H54 (cell line): ENCODE data around the gene SDK1.

Source experiments
- DNase-seq: peaks from one replicate; pipeline ENCODE4 v3.0.0; 2011; ENCODE audit warnings: low spot score, mixed read lengths; ENCODE audit not compliant: insufficient read length
- FAIRE-seq: peaks from 3 replicates; lab custom pipeline; 2011; peaks lifted over from hg19 to GRCh38; lab: Jason Lieb, UNC
- POLR2A ChIP-seq: IDR thresholded peaks from 2 replicates; pipeline ENCODE4 v1.6.1; 2011; ENCODE audit warnings: low read depth, mild to moderate bottlenecking, low read length

Gene SDK1

DNA sequence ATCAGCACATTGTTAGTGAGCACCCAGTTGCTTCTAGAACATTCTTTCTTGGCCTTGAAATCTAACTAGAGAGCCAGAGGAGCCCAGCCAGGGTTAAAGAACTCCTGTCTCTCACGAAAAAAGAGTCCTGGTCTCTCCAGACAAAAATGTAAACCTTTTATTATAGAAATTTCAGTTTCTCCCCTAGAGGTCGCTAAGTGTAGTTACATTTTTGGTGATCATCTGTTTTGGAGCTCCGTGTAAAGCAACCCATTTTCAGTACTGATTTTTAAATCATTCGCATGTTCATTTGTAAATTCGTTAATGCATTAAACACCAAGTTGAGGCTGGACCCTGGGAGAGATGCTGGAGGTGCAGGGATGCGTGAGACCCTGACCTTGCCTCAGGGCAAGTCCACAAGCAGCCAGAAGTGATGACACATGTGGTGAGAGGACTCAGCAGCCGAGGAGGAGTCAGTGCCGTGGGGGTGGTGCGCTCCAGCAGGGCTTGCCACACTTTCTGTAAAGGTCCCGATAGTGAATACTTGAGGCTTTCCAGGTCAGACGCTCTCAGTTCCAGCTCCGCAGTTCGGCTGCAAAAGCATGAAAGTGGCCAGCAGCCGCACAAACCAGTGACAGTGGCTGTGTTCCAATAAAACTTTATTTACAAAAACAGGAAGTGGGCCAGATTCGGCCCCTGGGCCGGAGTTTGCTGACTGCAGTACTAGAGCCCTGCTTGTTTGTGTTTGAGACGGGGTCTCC lies 802.5 kb downstream of the SDK1 start:
- FAIRE-seq = peak; percentile 72
- TF ChIP-seq POLR2A = no peak
- peak; percentile 100 for DNase-seq

DNA sequence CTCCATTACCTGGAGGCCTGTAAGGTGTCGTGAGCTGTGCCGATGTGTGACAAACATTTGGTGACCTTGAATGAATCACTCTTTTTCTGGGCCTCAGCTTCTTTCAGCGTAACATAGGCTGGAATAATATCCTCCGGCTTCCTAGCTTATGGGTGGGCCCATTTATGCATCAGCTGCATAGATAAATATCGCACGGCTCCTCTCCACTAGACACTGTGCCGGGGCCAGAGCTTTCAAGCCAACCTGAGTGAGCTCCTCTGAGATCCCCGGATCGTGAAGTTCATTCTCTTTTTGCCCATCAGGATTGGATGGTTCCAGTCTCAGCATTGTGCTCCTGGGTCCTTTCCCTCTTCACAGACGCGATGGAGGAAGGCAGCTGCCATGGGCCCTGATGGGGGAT lies 806.8 kb downstream of the SDK1 start:
- TF ChIP-seq POLR2A = no peak
- FAIRE-seq (no peak), DNase-seq (no peak)

DNA sequence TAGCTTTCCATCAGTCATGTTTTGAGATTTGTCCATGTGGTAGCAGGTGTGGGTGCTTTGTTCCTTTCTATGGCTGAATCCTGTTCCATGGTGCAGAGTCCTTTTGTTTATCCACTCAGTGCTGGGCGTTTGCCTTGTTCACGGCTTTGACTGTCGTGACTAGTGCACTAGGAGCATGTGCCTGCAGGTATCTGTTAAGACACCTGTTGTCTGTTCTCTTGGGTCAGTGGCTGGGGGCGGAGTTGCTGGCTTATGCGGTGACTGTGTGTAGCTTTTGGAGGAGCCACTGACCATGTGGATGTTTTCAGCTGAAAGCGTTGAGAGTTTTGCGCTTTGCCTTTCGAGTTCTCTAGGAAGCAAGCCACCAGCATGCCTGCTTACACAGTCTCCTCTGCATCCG lies 807.9 kb downstream of the SDK1 start:
- DNase-seq = no peak
- no peak for TF ChIP-seq POLR2A
- FAIRE-seq = no peak

DNA sequence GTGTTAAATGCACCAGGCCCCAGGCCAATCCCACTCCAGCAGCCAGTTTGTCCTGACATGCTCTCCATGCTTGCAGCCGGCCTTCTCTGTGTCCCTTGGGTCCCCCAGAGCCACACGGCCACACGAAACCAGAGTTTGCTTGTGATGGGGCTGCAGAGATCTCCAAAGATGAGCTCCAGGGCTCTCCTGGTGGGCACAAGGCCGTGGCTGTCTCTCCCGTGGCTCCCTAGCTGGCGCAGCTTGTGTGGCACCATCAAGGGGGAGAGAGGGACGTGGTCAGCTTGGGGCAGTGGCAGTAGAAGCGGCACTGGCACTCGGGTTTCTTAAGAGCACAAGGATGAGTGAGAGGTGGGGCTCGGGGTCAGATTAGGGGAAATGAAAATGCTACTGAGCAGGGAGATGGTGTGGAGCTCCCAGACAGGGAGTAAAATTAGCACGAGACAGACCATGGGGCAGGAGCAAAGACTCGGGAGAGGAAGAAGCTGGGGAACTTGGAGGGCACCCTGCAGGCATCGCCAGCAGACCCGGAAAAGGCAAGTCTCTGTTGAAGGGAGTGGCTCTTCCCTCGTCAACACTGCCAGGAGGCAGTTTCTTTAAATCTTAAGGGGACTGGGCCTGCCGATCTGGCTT lies 808.5 kb downstream of the SDK1 start:
- TF ChIP-seq POLR2A = no peak
- no peak for FAIRE-seq
- DNase-seq = no peak

DNA sequence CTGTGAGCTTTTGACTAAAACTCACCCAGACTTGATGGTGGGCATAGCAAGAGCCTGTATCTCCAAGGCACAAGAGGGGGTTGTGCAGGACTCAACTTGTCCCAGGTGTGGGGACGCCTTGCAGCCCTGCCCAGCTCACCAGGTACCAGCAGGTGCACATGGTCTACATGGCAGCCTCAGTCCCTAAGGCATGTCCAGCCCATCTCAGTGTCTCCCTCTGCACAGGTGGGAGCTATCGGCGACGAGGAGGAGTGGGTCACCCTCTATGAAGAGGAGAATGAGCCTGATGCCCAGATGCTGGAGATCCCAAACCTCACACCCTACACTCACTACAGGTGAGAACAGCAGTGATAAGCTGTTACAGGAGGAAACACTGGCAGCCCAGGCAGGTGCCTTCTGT lies 809.4 kb downstream of the SDK1 start:
- TF ChIP-seq POLR2A = no peak
- no peak for DNase-seq
- no peak for FAIRE-seq

DNA sequence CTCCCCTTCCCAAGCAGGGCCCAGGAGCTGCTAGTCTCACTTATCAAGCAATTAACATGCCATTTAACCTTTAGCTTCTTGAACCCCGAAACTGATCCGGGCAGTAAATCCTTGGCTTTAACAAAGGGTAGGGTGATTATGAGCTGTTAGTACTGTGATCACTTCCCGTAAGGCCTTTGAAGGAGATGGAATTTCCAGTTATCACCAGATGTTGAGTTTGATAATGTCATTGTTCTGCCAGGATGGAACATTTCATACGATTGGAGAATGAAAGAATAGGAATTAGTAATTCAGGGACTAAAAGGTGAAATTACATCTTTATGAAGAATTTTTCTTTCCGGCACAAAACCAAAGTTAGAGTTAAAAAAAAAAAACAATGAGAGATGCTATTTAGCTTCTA lies 810.1 kb downstream of the SDK1 start:
- TF ChIP-seq POLR2A = no peak
- FAIRE-seq (no peak), DNase-seq (no peak)

DNA sequence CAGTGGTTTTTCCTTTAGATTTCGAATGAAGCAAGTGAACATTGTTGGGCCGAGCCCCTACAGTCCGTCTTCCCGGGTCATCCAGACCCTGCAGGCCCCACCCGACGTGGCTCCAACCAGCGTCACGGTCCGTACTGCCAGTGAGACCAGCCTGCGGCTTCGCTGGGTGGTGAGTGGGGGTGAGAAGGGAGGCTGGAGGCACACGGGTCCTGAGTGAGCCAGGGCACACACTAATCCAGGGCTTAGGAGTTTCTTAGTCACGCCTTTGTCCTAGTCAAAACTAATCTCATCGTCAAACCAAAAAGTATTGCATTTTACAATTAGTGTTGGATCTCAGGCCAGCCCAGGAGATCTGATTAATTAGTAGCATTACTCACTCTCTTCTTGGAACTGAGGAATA lies 812.2 kb downstream of the SDK1 start:
- FAIRE-seq = no peak
- no peak for DNase-seq
- no peak for TF ChIP-seq POLR2A

DNA sequence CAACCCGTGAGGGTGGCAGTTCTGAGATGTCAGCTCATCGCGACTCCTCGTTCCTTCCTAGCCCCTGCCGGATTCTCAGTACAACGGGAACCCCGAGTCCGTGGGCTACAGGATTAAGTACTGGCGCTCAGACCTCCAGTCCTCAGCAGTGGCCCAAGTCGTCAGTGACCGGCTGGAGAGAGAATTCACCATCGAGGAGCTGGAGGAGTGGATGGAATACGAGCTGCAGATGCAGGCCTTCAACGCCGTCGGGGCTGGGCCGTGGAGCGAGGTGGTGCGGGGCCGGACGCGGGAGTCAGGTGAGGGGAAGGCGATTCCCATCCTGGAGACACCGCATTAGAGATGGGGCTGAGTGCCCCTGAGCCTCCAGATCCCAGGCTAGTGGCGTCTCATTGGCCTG lies 812.9 kb downstream of the SDK1 start:
- DNase-seq = no peak
- no peak for TF ChIP-seq POLR2A

DNA sequence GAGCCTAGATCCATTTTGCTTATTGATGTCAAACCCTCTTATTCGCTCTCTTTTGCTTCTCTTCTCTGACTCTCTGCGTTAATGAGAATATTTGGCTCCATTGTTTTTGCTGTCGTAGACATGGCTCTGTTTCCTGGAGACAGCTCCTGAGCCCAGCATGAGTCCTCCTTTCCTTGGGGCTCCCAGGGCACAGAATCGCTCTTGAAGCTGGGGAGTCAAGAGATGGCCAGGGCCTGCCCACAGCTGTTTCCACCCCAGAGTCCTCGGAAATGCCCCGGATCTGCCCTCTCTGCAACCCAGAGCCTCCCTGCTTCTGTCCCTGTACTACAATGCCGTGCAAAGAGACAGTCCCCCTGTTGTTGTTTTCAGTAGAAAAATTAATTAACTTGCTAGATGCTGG lies 814.4 kb downstream of the SDK1 start:
- DNase-seq = no peak
- FAIRE-seq = no peak
- TF ChIP-seq POLR2A = no peak

More for the DNA sequence above, 812.9 kb downstream of the SDK1 start:
- FAIRE-seq = no peak

DNA sequence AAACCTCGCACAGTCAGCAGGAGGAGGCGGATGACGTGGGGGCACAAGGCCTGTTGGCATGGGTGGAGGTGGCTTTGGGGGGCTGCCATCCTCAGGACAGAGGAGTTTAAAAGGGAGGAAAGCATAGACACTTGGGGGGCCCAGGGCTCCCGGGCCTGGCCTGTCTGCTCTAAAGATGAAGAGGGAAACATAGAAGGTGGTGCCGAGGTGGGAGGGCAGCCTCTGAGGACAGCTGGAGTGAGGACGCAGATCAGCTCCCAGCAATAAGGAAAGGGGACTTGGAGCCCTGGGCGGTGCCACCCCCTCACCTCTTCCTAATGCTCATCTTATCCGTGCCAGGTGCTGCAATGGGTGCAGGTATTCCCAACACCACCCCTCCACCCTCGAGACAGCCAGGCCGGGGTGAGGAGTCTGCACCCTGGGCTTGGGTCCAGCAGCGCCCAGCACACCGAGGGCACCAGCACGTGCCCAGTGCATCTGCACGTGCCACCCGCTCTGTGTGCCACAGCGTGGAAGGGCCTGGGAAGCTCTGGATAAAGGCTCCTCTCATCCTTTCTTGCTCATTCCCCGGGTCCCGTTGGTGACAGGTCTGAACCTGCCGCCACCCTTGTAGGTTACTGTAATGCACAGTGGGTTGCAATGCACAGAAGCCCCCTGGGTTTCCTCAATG lies 815.0 kb downstream of the SDK1 start:
- no peak for TF ChIP-seq POLR2A
- no peak for DNase-seq
- no peak for FAIRE-seq

DNA sequence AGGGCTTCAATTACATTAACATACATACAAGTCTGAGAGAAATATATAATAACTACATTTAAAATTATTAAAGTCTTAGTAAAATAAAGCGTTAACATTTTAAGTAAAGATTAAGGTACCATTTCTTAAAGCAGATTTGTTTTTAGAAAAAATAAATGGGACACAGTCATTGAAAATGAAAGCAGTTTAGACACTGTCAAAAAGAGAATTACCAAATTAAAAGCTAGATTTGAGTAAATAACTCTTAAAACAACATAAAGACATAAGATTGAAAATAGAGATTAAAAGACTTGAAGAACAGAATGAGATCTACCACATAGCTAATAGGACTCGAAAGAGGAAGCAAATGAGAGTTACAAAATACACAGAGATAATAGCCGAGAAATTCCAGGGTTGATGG lies 818.8 kb downstream of the SDK1 start:
- TF ChIP-seq POLR2A = no peak
- FAIRE-seq (no peak), DNase-seq (no peak)

DNA sequence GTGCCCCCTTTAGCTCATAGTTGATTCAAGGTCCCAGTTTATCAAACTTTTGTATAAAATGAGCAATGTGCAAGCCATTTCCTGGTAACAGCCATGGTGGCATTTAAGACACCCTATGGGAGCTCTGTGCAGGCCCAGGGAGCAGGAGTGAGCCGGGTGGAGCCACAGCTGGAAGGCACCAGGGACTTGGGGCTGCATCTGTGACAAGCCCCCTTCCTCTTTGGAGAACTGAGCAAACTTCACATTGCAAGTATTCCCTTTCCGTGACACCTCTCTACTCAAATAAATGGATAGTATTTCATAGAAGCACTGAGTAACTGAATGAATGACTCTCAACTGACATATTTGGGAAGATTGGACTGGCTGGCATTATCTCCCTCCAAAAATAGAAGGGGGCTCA lies 822.3 kb downstream of the SDK1 start:
- DNase-seq (no peak), FAIRE-seq (no peak)
- no peak for TF ChIP-seq POLR2A

DNA sequence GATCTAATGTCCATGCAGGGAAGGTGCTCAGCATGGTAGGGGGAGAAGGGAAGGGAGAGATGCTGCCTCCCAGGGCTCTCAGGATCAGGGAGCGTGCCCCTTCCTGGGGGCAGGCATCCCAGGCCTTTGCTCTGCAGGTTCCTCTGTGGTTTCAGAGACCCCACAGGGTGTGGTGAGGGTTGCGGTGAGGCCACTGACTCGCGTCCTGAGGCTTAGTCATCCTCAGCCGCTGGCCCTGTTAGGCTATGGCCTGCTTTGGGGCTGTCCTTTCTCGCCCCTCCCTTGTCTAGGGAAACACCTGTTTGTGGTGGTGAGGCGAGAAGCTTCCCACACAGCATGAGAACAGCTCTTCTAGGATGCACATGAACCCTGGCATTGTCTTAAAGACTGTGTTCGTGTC lies 822.8 kb downstream of the SDK1 start:
- TF ChIP-seq POLR2A = no peak
- DNase-seq (peak; percentile 95), FAIRE-seq (peak; percentile 77)
